IMR-90 (cell line): ENCODE data around the gene ARHGAP15. TPM values are rescaled to one million over a fixed set of nuclear protein-coding genes. Genes with fewer than 3 reads are reported as not detected.
A peak's percentile ranks its signal among the peaks of the same experiment; 100 is the strongest.

Experiments used
- ATAC-seq: fragments of 200-7000 bp; cut with Tn5 transposase; 2 replicates; pipeline ENCODE4 v1.9.1; 2020; ENCODE audit warnings: low read depth, mild to moderate bottlenecking, moderate library complexity
- BruUV-seq: library from RNA; stranded (reverse); fragments of 400-500 nt; replicated peaks from 2 replicates; lab custom pipeline; 2021; lab: Mats Ljungman, UMichigan
- CTCF ChIA-PET: fragments of 300-600 bp; formaldehyde crosslinking; extraction: SDS; loops from one replicate; lab custom pipeline; 2021; ENCODE audit warnings: antibody characterized with exemption; lab: Yijun Ruan, JAX
- POLR2A ChIA-PET: fragments of 300-600 bp; sonication (Branson Sonifier 250); formaldehyde crosslinking; loops from one replicate; lab custom pipeline; 2022; ENCODE audit warnings: antibody characterized with exemption; ENCODE audit not compliant: unreplicated experiment; lab: Charles Lee
- DNase-seq: peaks from one replicate; pipeline ENCODE4 v3.0.0; 2013
- H2AFZ ChIP-seq: replicated peaks from 2 replicates; pipeline ENCODE3; 2013; ENCODE audit warnings: low read length, mild to moderate bottlenecking; ENCODE audit not compliant: poor library complexity
- H2AK5ac ChIP-seq: 2 replicates; pipeline ENCODE4 v1.6.1; 2013; ENCODE audit warnings: low read depth, low read length, inconsistent platforms
- H2AK9ac ChIP-seq: replicated peaks from 2 replicates; pipeline ENCODE3; 2013; ENCODE audit warnings: mild to moderate bottlenecking, low read depth, low read length, moderate library complexity; ENCODE audit not compliant: poor library complexity
- H2BK120ac ChIP-seq: 2 replicates; pipeline ENCODE4 v1.6.1; 2013; ENCODE audit warnings: low read depth, low read length, inconsistent platforms
- H2BK15ac ChIP-seq: 3 replicates; pipeline ENCODE4 v1.6.1; 2013; ENCODE audit warnings: low read depth, low read length, inconsistent platforms
- H2BK20ac ChIP-seq: 2 replicates; pipeline ENCODE4 v1.6.1; 2013; ENCODE audit warnings: low read depth, mild to moderate bottlenecking, inconsistent platforms, low read length, moderate library complexity
- H2BK5ac ChIP-seq: 2 replicates; pipeline ENCODE4 v1.6.1; 2013; ENCODE audit warnings: mild to moderate bottlenecking, low read depth, low read length, inconsistent platforms; ENCODE audit not compliant: poor library complexity, severe bottlenecking
- H3K14ac ChIP-seq: replicated peaks from 2 replicates; pipeline ENCODE4 v1.6.1; 2013; ENCODE audit warnings: low read depth, low read length, inconsistent platforms
- H3K18ac ChIP-seq: 2 replicates; pipeline ENCODE4 v1.6.1; 2013; ENCODE audit warnings: low read depth, low read length, control low read depth
- H3K23ac ChIP-seq: 2 replicates; pipeline ENCODE4 v1.6.1; 2013; ENCODE audit warnings: low read depth, low read length, inconsistent platforms
- H3K27ac ChIP-seq: 2 replicates; pipeline ENCODE4 v1.5.1; 2013; ENCODE audit warnings: mild to moderate bottlenecking, control low read depth, low read length; ENCODE audit not compliant: insufficient read depth
- H3K27me3 ChIP-seq: 2 replicates; pipeline ENCODE4 v1.6.1; 2013; ENCODE audit warnings: low read length; ENCODE audit not compliant: control insufficient read depth, insufficient read depth
- H3K36me3 ChIP-seq: 2 replicates; pipeline ENCODE4 v1.6.1; 2013; ENCODE audit warnings: low read length, mixed read lengths; ENCODE audit not compliant: control insufficient read depth, insufficient read depth
- H3K4ac ChIP-seq: 2 replicates; pipeline ENCODE4 v1.6.1; 2013; ENCODE audit warnings: low read depth, low read length, inconsistent platforms
- H3K4me1 ChIP-seq: 2 replicates; pipeline ENCODE4 v1.6.1; 2013; ENCODE audit warnings: low read length, mixed read lengths; ENCODE audit not compliant: control insufficient read depth, insufficient read depth
- H3K4me2 ChIP-seq: 2 replicates; pipeline ENCODE4 v1.6.1; 2013; ENCODE audit warnings: low read depth, mild to moderate bottlenecking, control low read depth, low read length, moderate library complexity
- H3K4me3 ChIP-seq: 2 replicates; pipeline ENCODE4 v1.5.1; 2013; ENCODE audit warnings: low read depth, mild to moderate bottlenecking, control low read depth, low read length, moderate library complexity; ENCODE audit not compliant: insufficient read depth
- H3K56ac ChIP-seq: 2 replicates; pipeline ENCODE4 v1.6.1; 2013; ENCODE audit warnings: low read length, inconsistent platforms; ENCODE audit not compliant: insufficient read depth; ENCODE audit errors: extremely low read depth
- H3K79me1 ChIP-seq, 2 experiments: 2 replicates each; pipeline ENCODE4 v1.6.1; 2013; ENCODE audit warnings: low read length in 2 of 2, inconsistent platforms in 1 of 2, low read depth in 1 of 2
- H3K9ac ChIP-seq: 2 replicates; pipeline ENCODE4 v1.6.1; 2013; ENCODE audit warnings: low read depth, low read length, control low read depth
- H3K9me1 ChIP-seq: 2 replicates; pipeline ENCODE4 v1.6.1; 2013; ENCODE audit warnings: low read length, inconsistent platforms; ENCODE audit not compliant: insufficient read depth
- H3K9me3 ChIP-seq: 2 replicates; pipeline ENCODE4 v1.6.1; 2013; ENCODE audit warnings: low read length; ENCODE audit not compliant: control insufficient read depth, insufficient read depth
- H4K20me1 ChIP-seq: 2 replicates; pipeline ENCODE4 v1.6.1; 2013; ENCODE audit warnings: low read length, inconsistent platforms; ENCODE audit not compliant: insufficient read depth
- H4K5ac ChIP-seq: 2 replicates; pipeline ENCODE4 v1.6.1; 2013; ENCODE audit warnings: mild to moderate bottlenecking, low read depth, low read length, control low read depth
- H4K8ac ChIP-seq, 2 experiments: 2 replicates each; pipeline ENCODE4 v1.6.1; 2013; ENCODE audit warnings: low read depth in 2 of 2, low read length in 2 of 2, control low read depth in 1 of 2, inconsistent platforms in 1 of 2
- H4K91ac ChIP-seq: 2 replicates; pipeline ENCODE4 v1.6.1; 2013; ENCODE audit warnings: low read depth, low read length, inconsistent platforms; ENCODE audit not compliant: insufficient read depth
- CEBPB ChIP-seq: IDR thresholded peaks from 2 replicates; pipeline ENCODE4 v1.6.1; 2012; ENCODE audit warnings: low read depth, low read length, improper control_type of control experiment
- CHD1 ChIP-seq: IDR thresholded peaks from 2 replicates; pipeline ENCODE4 v1.6.1; 2012; ENCODE audit warnings: low read depth, low read length, improper control_type of control experiment
- FOS ChIP-seq: fragments of 150-350 bp; IDR thresholded peaks from 2 replicates; pipeline ENCODE4 v1.6.1; 2016; ENCODE audit warnings: low read depth, low read length
- MXI1 ChIP-seq: IDR thresholded peaks from 2 replicates; pipeline ENCODE4 v1.6.1; 2012; ENCODE audit warnings: low read depth, mild to moderate bottlenecking, low read length, moderate library complexity, borderline replicate concordance
- NFE2L2 ChIP-seq: fragments of 150-350 bp; IDR thresholded peaks from 2 replicates; pipeline ENCODE4 v1.6.1; 2016; ENCODE audit warnings: low read depth, mild to moderate bottlenecking, low read length
- POLR2A ChIP-seq: IDR thresholded peaks from 2 replicates; pipeline ENCODE4 v1.6.1; 2012; ENCODE audit warnings: mild to moderate bottlenecking, low read depth, low read length
- RCOR1 ChIP-seq: IDR thresholded peaks from 2 replicates; pipeline ENCODE4 v1.6.1; 2012; ENCODE audit warnings: mild to moderate bottlenecking, low read length, improper control_type of control experiment; ENCODE audit not compliant: insufficient replicate concordance
- WGBS, 2 experiments: methylation state at CpG; one replicate each; pipeline versions ENCODE4 v1.1.5 to v1.1.7; 2013; ENCODE audit warnings: missing lambda C conversion rate in 2 of 2; ENCODE audit not compliant: insufficient read length in 1 of 2; ENCODE audit errors: extremely low coverage in 2 of 2; 5-methylcytosine and 5-hydroxymethylcytosine counted together
- dilution Hi-C: fragments of 300-500 bp; cut with HindIII; formaldehyde crosslinking; loops from one replicate; pipeline ENCODE4 v1.14.3; 2018; ENCODE audit warnings: low sequenced_read_pairs; ENCODE audit not compliant: unreplicated experiment
- in situ Hi-C: fragments of 300-500 bp; cut with MboI; formaldehyde crosslinking; loops from 3 replicates; pipeline ENCODE4 v1.14.3; 2019; ENCODE audit warnings: low sequenced_read_pairs, inconsistent platforms, mixed read lengths
- intact Hi-C: fragments of 100-400 bp; cut with micrococcal nuclease; formaldehyde crosslinking; loops from 2 replicates; pipeline ENCODE4 v1.10.0; 2022
- polyA plus RNA-seq, 3 experiments: library from polyadenylated mRNA; depleted of rRNA; stranded (reverse); fragments of >200 nt; gene quantifications; 2 replicates each; pipeline ENCODE4 v1.2.3, GENCODE V29; 2012; ENCODE audit warnings: low replicate concordance in 1 of 3
- total RNA-seq: library from RNA; depleted of rRNA; stranded (reverse); fragments of >200 nt; gene quantifications from 2 replicates; pipeline ENCODE4 v1.2.3, GENCODE V29; 2012
- TF ChIP-seq, protein P1 (sequence below): fragments of 150-350 bp; IDR thresholded peaks from 2 replicates; pipeline ENCODE4 v1.6.1; 2016; ENCODE audit warnings: low read depth, mild to moderate bottlenecking, low read length, moderate library complexity, borderline replicate concordance

The ARHGAP15 gene
- total and polyA plus RNA-seq, 2 of the 4 experiments (the other 2 are of a cell fraction): not detected

DNA sequence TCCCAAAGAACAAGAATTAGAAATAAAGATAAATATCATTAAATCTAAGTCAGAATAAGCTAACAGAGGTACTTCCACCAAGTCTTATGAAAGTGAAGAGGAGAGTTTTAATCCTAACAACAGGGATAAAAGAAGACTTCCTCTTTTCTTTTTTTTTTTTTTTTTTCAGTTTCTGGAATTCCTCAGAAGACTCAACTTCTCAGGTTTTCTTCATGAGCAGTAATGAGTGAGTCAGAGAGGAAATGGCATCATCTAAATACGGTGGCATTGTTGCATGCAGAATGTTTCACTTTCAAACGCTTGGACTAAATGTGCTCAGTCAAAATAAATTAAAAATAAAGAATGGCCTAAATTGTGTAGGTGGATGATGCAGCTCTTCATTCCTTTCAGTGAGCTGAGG lies 45.6 kb upstream of the ARHGAP15 start:
- Histone ChIP-seq H3K27ac (peak overlapping the region; percentile 52; the same call in 1 of the 2 replicates), H2AFZ (peak overlapping the region; percentile 36), H2BK15ac (no peak overlapping the region), H3K56ac (no peak overlapping the region), H2AK5ac (no peak overlapping the region), H3K4ac (no peak overlapping the region; the same call in 1 of the 2 replicates), H3K9ac (no peak overlapping the region), H3K27me3 (no peaks in the 10 kb centered on the region), H4K20me1 (no peaks in the 10 kb centered on the region), H4K91ac (no peak overlapping the region), H3K23ac (no peak overlapping the region), H2AK9ac (no peak overlapping the region), H3K9me3 (peaks cover 3% of the 10 kb centered on the region; the same call in 1 of the 2 replicates), H4K8ac (peak overlapping the region; percentile 6 to 39; a peak in 1 of 4 replicates), H3K4me2 (peak overlapping the region; percentile 70), H3K9me1 (no peaks in the 10 kb centered on the region), H2BK20ac (peak overlapping the region; percentile 47; the same call in 1 of the 2 replicates), H3K4me3 (peak overlapping the region; percentile 21; the same call in 1 of the 2 replicates), H2BK5ac (peak overlapping the region; percentile 35), H3K4me1 (peaks cover 2% of the 10 kb centered on the region; the same call in 1 of the 2 replicates), H4K5ac (no peak overlapping the region), H3K36me3 (no peaks in the 10 kb centered on the region), H3K18ac (peak overlapping the region; percentile 69; the same call in 1 of the 2 replicates), H3K79me1 (no peaks in the 10 kb centered on the region), H3K14ac (no peak overlapping the region), H2BK120ac (no peak overlapping the region)
- DNase-seq (peak; percentile 92), ATAC-seq (peak; percentile 96)
- no TSS peak for BruUV-seq
- ChIA-PET CTCF (interaction anchor here (1.1 to 1.2 kb wide), 2 partner anchors 13 to 49 kb away, joined by 5 to 8 read pairs; no protein-coding TSS in a partner anchor), POLR2A (no interaction called here)
- no CpG with 5 or more reads among the region's 2 CpGs for WGBS, 2 experiments
- dilution Hi-C loops (no loop called here), in situ Hi-C loops (no loop called here), intact Hi-C loops (no loop called here)
- TF ChIP-seq POLR2A (no peak), FOS (peak; percentile 46; the same call in 1 of the 2 replicates), NFE2L2 (no peak), MXI1 (no peak), CHD1 (no peak), RCOR1 (no peak), CEBPB (peak; percentile 63; the same call in 1 of the 2 replicates)
- TF ChIP-seq, protein P1, sequence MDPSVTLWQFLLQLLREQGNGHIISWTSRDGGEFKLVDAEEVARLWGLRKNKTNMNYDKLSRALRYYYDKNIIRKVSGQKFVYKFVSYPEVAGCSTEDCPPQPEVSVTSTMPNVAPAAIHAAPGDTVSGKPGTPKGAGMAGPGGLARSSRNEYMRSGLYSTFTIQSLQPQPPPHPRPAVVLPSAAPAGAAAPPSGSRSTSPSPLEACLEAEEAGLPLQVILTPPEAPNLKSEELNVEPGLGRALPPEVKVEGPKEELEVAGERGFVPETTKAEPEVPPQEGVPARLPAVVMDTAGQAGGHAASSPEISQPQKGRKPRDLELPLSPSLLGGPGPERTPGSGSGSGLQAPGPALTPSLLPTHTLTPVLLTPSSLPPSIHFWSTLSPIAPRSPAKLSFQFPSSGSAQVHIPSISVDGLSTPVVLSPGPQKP: no peak
